Measurements from ENCODE around the gene ZNRF3. TPM values are rescaled to one million over a fixed set of nuclear protein-coding genes. Genes with fewer than 3 reads are reported as not detected.

Gene ZNRF3
- total and polyA plus RNA-seq, 9 donors = 7.4 to 24.3 (median 11.6) TPM

DNA sequence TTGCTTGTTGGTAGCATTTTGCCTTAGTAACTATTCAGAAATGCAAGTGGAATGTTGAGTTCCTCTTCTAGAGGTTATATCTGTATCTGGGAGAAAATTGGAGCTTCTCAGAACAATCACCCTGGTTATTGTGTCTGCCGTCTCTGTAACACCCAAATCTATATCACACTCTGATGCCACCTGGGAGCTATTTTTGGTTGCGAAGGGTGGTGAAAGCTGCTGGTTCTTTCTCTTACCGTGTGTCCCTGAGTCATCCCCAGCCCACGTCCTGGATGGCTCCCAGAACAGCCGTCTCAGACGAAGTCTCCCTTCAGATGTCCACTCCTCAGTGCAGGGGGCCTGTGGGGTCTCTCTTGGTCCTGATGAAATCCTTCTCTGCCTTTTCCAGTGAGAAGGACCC, 94.8 kb downstream of the ZNRF3 start:
- 33 to 45% (median 39%) methylated on average over 6 of the region's 6 CpGs for WGBS, 3 donors
- Histone ChIP-seq H3K36me3 (no peaks in the 10 kb centered on the region), H3K9me3 (no peaks in the 10 kb centered on the region), H3K27me3 (no peaks in the 10 kb centered on the region), H3K27ac (no peak overlapping the region), H3K4me1 (ENCODE audit: insufficient read depth) (peaks cover 2% of the 10 kb centered on the region), H3K4me3 (no peak overlapping the region)
- intact Hi-C loops (cut with DNase I) = no loop called here
- peak in 1 of 5 donors; percentile 23 for DNase-seq
- TF ChIP-seq, protein P1, sequence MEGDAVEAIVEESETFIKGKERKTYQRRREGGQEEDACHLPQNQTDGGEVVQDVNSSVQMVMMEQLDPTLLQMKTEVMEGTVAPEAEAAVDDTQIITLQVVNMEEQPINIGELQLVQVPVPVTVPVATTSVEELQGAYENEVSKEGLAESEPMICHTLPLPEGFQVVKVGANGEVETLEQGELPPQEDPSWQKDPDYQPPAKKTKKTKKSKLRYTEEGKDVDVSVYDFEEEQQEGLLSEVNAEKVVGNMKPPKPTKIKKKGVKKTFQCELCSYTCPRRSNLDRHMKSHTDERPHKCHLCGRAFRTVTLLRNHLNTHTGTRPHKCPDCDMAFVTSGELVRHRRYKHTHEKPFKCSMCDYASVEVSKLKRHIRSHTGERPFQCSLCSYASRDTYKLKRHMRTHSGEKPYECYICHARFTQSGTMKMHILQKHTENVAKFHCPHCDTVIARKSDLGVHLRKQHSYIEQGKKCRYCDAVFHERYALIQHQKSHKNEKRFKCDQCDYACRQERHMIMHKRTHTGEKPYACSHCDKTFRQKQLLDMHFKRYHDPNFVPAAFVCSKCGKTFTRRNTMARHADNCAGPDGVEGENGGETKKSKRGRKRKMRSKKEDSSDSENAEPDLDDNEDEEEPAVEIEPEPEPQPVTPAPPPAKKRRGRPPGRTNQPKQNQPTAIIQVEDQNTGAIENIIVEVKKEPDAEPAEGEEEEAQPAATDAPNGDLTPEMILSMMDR (IDR thresholded peaks at IDR 0.05) = no peak
- TF ChIP-seq EP300 (IDR thresholded peaks at IDR 0.05) (no peak), POLR2A (IDR thresholded peaks at IDR 0.05) (no peak)

DNA sequence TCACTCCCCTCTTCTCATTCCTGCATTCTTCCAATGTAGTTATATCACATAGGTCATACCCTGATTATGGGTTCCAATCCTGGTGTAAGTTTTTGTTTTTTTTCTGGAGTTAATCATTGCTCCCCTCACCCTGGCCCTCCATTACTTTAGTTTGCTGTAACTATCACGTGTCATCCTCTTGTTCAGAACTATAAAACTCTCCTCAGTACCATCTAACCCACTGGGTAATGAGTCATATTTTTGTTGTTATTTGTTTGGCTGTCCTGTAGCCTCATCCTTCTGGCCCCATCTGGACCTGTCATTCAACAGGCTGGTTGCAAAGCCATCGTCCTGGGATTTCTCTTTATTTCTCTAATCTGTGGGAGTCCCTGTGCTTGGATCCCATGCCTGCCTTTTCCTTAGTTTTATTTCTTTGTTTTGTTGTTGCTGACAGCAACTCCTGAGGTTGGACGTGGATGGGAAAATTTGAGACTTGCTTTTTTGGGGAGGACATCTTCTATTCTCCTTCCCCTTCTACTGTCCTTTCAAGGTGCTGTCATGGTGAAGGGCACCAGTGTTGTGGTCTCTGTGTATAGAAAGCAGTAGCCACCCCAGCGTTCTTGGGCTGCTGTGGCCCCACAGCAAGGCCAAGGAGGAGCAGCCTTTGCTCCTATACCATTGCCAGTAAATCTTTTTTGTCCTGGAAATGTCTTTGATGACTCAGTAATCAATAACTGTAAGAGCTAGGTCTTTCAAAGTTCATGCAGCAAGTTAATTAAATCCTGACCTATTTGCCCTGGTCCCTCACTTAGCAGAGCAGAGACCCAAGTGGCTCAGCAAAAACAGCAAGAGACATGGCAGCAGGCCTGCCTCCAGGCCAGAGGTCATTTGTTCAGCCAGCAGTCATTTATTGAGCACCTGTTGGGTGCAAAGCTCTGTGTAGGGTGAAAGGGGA, 95.8 kb downstream of the ZNRF3 start:
- H3K36me3 ChIP-seq = no peaks in the 10 kb centered on the region
- peaks cover 2% of the 10 kb centered on the region for H3K4me1 ChIP-seq (ENCODE audit: insufficient read depth)
- H3K9me3 ChIP-seq = no peaks in the 10 kb centered on the region
- no peaks in the 10 kb centered on the region for H3K27me3 ChIP-seq
- H3K4me3 ChIP-seq = no peak overlapping the region
- 66 to 85% (median 79%) methylated on average over 4 of the region's 4 CpGs for WGBS, 3 donors
- DNase-seq = no peak
- intact Hi-C loops (cut with DNase I) = no loop called here
- TF ChIP-seq, protein P1 (IDR thresholded peaks at IDR 0.05) = no peak
- TF ChIP-seq POLR2A (IDR thresholded peaks at IDR 0.05) = no peak
- no peak for TF ChIP-seq EP300 (IDR thresholded peaks at IDR 0.05)
- H3K27ac ChIP-seq = no peak overlapping the region

DNA sequence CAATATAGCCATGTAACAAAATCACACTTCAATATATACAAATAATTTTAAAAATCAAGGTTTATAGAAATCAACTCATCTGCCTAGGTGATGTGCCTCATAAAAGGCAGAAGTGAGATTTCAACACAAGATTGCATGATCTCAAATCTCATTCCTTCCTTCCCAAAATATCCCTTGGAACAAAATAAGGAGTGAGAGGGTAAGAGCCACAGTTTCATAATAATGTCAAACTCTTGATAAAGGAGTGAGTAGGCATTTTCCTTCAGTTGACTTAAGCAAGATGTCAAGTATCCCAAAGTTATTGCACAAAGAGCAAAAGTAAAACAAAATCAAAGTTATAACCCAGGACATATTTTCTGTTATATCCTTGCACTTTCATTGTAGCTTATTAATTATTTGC, 97.0 kb downstream of the ZNRF3 start:
- Histone ChIP-seq H3K4me3 (no peak overlapping the region), H3K27me3 (no peaks in the 10 kb centered on the region), H3K36me3 (no peaks in the 10 kb centered on the region), H3K4me1 (ENCODE audit: insufficient read depth) (peaks cover 2% of the 10 kb centered on the region), H3K27ac (no peak overlapping the region), H3K9me3 (no peaks in the 10 kb centered on the region)
- TF ChIP-seq, protein P1 (IDR thresholded peaks at IDR 0.05) = no peak
- TF ChIP-seq POLR2A (IDR thresholded peaks at IDR 0.05) (no peak), EP300 (IDR thresholded peaks at IDR 0.05) (no peak)
- DNase-seq = no peak
- intact Hi-C loops (cut with DNase I) = no loop called here

DNA sequence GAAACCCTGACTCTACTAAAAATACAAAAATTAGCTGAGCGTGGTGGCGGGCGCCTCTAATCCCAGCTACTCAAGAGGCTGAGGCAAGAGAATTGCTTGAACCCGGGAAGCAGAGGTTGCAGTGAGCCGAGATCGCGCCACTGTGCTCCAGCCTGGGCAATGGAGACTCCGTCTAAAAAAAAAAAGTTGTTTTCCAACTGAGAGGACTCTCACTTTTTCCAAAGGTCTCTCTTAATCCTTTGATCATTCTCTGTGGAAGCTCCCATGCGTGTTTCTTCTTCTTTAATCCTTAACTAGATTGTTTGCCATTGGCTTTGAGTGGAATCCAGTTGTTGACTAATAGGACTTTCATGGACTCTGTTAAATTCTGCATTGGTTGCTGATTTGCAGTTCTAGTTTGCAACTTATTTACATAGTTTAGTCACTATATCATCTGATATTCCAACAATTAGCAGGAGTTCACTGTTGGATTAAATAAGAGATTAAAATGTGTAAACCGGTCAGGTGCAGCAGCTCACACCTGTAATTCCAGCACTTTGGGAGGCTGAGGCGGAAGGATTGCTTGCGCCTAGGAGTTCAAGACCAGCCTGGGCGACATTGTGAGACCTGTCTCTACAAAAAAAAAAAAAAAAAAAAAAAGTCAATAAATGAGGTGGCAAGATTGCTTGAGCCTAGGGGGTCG, 98.6 kb downstream of the ZNRF3 start:
- no peak for TF ChIP-seq EP300 (IDR thresholded peaks at IDR 0.05)
- TF ChIP-seq, protein P1 (IDR thresholded peaks at IDR 0.05) = no peak
- no peak for TF ChIP-seq POLR2A (IDR thresholded peaks at IDR 0.05)
- H3K9me3 ChIP-seq = no peaks in the 10 kb centered on the region
- no peak overlapping the region for H3K4me3 ChIP-seq
- peaks cover 2% of the 10 kb centered on the region for H3K4me1 ChIP-seq (ENCODE audit: insufficient read depth)
- intact Hi-C loops (cut with DNase I) = no loop called here
- no peaks in the 10 kb centered on the region for H3K27me3 ChIP-seq
- DNase-seq = no peak
- WGBS, 3 donors = 95 to 96% (median 95%) methylated on average over 14 of the region's 14 CpGs
- H3K36me3 ChIP-seq = no peaks in the 10 kb centered on the region
- H3K27ac ChIP-seq = no peak overlapping the region
